Hindlimb muscle (tissue), 1 donor: Measurements from ENCODE around the gene NUP62CL. TPM values are rescaled to one million over a fixed set of nuclear protein-coding genes. Genes with fewer than 3 reads are reported as not detected.

Experiments
- DNase-seq: peaks from one replicate; pipeline ENCODE4 v3.0.0-alpha.2; 2013
- polyA plus RNA-seq: library from polyadenylated mRNA; unstranded; fragments of 120-200 nt; gene quantifications from one replicate; pipeline ENCODE4 v1.2.1, GENCODE V29; 2013; ENCODE audit not compliant: insufficient read length

NUP62CL gene
- polyA plus RNA-seq, 1 donor, result 0.98 TPM

- no peak for DNase-seq
Observed at GRCh38 chrX:107146670-107147069, 59.6 kb downstream of the NUP62CL start.

- DNase-seq, result no peak
Observed at GRCh38 chrX:107135965-107136307, 70.3 kb downstream of the NUP62CL start.

GRCh38 chrX:107135049-107135964 lies 70.9 kb downstream of the NUP62CL start:
- no peak for DNase-seq

GRCh38 chrX:107123750-107124149 lies 82.5 kb downstream of the NUP62CL start:
- no peak for DNase-seq

GRCh38 chrX:107119283-107119682 lies 87.0 kb downstream of the NUP62CL start:
- no peak for DNase-seq

- peak; percentile 74 for DNase-seq
Observed at GRCh38 chrX:107118322-107119147, 87.7 kb downstream of the NUP62CL start, which contains the start of gene RBM41. Gene RBM41, minus strand, starts transcription at chrX:107118822. Its CDS starts 49 bp downstream, at chrX:107118773.

- DNase-seq, result peak; percentile 19
Observed at GRCh38 chrX:107117993-107118321, 88.3 kb downstream of the NUP62CL start.

GRCh38 chrX:107107459-107107858 lies 98.8 kb downstream of the NUP62CL start:
- DNase-seq, result no peak

GRCh38 chrX:107102980-107103379 lies 103.3 kb downstream of the NUP62CL start:
- DNase-seq, result no peak

- no peak for DNase-seq
Observed at GRCh38 chrX:107076158-107076557, 130.1 kb downstream of the NUP62CL start.

Other genes with a start within 250 kb of the NUP62CL start
- gene MORC4, start 206.2 kb downstream of the NUP62CL start, polyA plus RNA-seq, result 35.6 TPM
- gene RBM41, start 87.6 kb downstream of the NUP62CL start, polyA plus RNA-seq, result 8.9 TPM
- gene DNAAF6, start 178 bp upstream of the NUP62CL start, polyA plus RNA-seq, result not detected
- 0.13 TPM for gene FRMPD3, start 243.2 kb upstream of the NUP62CL start, polyA plus RNA-seq